ENCODE results near the gene RANBP10. TPM values are rescaled to one million over a fixed set of nuclear protein-coding genes. Genes with fewer than 3 reads are reported as not detected.

The RANBP10 gene
- total and polyA plus RNA-seq, 2 of the 13 experiments (the other 11 are each of a cell fraction or from before 2014, with no cell fraction given), result 9.2 to 22.7 TPM

DNA sequence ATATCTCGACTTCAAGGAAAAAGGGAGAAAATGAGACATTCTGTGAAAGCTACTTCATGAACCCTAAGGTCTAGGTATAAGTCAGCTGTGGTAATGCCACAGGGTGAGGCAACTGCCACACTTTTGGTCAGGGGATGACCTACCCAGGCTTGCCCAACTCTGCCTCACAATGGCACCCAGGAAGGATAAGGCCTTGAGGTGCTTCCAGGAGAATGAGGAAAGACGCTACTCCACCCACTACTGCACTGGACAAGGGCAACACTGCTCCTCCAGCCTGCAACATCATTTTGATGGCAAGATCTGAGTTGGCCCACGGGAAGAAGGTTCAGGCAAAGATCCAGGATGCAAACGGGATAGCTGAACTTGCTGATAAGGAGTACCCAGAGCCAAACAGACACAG, 65.2 kb downstream of the RANBP10 start:
- ChIA-PET CTCF (ENCODE audit: low intra/inter-chr PET ratio, low total read pairs) (no interaction called here), POLR2A (no interaction called here)
- BruUV-seq (replicated peaks), result no TSS peak
- TF ChIP-seq CAMTA2 (CRISPR knock-in tag; IDR thresholded peaks at IDR 0.05; ENCODE audit: borderline replicate concordance), result no peak
- TF ChIP-seq DR1 (CRISPR knock-in tag; IDR thresholded peaks at IDR 0.05), result no peak
- TF ChIP-seq ZFP82 (CRISPR knock-in tag; IDR thresholded peaks at IDR 0.05; ENCODE audit: borderline replicate concordance), result no peak
- TF ChIP-seq MIXL1 (CRISPR knock-in tag; IDR thresholded peaks at IDR 0.05), result no peak
- TF ChIP-seq SRY (CRISPR knock-in tag; IDR thresholded peaks at IDR 0.05), result no peak
- TF ChIP-seq, protein P1, sequence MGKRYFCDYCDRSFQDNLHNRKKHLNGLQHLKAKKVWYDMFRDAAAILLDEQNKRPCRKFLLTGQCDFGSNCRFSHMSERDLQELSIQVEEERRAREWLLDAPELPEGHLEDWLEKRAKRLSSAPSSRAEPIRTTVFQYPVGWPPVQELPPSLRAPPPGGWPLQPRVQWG (CRISPR knock-in tag; IDR thresholded peaks at IDR 0.05; ENCODE audit: borderline replicate concordance, low read depth), result no peak
- TF ChIP-seq, protein P2, sequence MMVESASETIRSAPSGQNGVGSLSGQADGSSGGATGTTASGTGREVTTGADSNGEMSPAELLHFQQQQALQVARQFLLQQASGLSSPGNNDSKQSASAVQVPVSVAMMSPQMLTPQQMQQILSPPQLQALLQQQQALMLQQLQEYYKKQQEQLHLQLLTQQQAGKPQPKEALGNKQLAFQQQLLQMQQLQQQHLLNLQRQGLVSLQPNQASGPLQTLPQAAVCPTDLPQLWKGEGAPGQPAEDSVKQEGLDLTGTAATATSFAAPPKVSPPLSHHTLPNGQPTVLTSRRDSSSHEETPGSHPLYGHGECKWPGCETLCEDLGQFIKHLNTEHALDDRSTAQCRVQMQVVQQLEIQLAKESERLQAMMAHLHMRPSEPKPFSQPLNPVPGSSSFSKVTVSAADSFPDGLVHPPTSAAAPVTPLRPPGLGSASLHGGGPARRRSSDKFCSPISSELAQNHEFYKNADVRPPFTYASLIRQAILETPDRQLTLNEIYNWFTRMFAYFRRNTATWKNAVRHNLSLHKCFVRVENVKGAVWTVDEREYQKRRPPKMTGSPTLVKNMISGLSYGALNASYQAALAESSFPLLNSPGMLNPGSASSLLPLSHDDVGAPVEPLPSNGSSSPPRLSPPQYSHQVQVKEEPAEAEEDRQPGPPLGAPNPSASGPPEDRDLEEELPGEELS (CRISPR knock-in tag; IDR thresholded peaks at IDR 0.05), result no peak
- Histone ChIP-seq H3K4me3 (replicated peaks in 1 of 3; ENCODE audit: insufficient read depth in 1 of 3, low read depth in 2 of 3, low read length in 3 of 3) (no peak overlapping the region), H3K4me2 (ENCODE audit: low read depth, low read length) (no peak overlapping the region), H3K36me3 (replicated peaks in 1 of 2; ENCODE audit: control insufficient read depth in 1 of 2, insufficient read depth in 2 of 2, low read length in 2 of 2) (peaks cover 18 to 56% of the 10 kb centered on the region in 2 experiments), H3K9me3 (ENCODE audit: low read length) (no peaks in the 10 kb centered on the region), H3K27me3 (ENCODE audit: control insufficient read depth in 1 of 2, insufficient read depth in 2 of 2, low read length in 2 of 2) (no peaks in the 10 kb centered on the region), H2AFZ (ENCODE audit: low read length) (no peak overlapping the region), H3K27ac (ENCODE audit: extremely low read length, insufficient read depth, low read length) (no peak overlapping the region), H3K79me2 (ENCODE audit: insufficient read depth, low read length) (no peaks in the 10 kb centered on the region), H3K9ac (ENCODE audit: insufficient read depth, low read depth, low read length) (no peak overlapping the region), H4K20me1 (ENCODE audit: insufficient read depth, low read length) (no peaks in the 10 kb centered on the region), H3K4me1 (ENCODE audit: insufficient read depth, low read length) (no peaks in the 10 kb centered on the region)
- DNase-seq (ENCODE audit: low spot score) (no peak), FAIRE-seq (no peak), ATAC-seq (no peak)
- in situ Hi-C loops (cut with HindIII; ENCODE audit: extremely low pct_ligation_motif_present, low pct_unique_long_range_greater_than_20kb), result no loop called here
- 94% methylated on average over 4 of the region's 4 CpGs for WGBS (ENCODE audit: low lambda C conversion rate)
- intact Hi-C loops (cut with micrococcal nuclease; ENCODE audit: unreplicated experiment), result no loop called here

DNA sequence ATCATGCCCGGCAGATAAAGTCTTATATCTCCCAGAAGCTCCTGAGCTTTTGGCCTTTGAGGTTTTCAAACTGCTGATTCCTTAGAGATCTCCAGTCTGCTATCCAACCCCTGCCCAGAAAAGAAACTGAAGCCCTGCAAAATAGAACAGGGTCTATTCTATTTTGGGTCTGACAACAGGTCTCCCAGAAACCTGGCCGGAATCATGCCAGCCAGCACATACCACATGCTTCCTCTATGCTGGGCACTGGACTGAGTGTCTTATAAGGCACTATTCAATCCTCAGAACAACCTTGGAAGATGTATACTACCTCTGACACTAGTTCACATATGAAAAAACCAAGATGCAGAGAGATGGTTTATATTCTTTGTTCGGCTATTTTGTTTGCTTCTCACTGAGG, 66.0 kb downstream of the RANBP10 start:
- H3K4me3 ChIP-seq (replicated peaks in 1 of 3; ENCODE audit: insufficient read depth in 1 of 3, low read depth in 2 of 3, low read length in 3 of 3), result no peak overlapping the region
- BruUV-seq (replicated peaks), result no TSS peak
- no peak overlapping the region for H3K27ac ChIP-seq (ENCODE audit: extremely low read length, insufficient read depth, low read length)
- H3K36me3 ChIP-seq (replicated peaks in 1 of 2; ENCODE audit: control insufficient read depth in 1 of 2, insufficient read depth in 2 of 2, low read length in 2 of 2), result peaks cover 19 to 56% of the 10 kb centered on the region in 2 experiments
- H3K9me3 ChIP-seq (ENCODE audit: low read length), result no peaks in the 10 kb centered on the region
- in situ Hi-C loops (cut with HindIII; ENCODE audit: extremely low pct_ligation_motif_present, low pct_unique_long_range_greater_than_20kb), result no loop called here
- no peaks in the 10 kb centered on the region for H3K79me2 ChIP-seq (ENCODE audit: insufficient read depth, low read length)
- H3K9ac ChIP-seq (ENCODE audit: insufficient read depth, low read depth, low read length), result no peak overlapping the region
- intact Hi-C loops (cut with micrococcal nuclease; ENCODE audit: unreplicated experiment), result no loop called here
- no peaks in the 10 kb centered on the region for H3K27me3 ChIP-seq (ENCODE audit: control insufficient read depth in 1 of 2, insufficient read depth in 2 of 2, low read length in 2 of 2)
- POLR2A ChIA-PET, result no interaction called here
- no peak for FAIRE-seq
- H3K4me2 ChIP-seq (ENCODE audit: low read depth, low read length), result no peak overlapping the region
- no peaks in the 10 kb centered on the region for H3K4me1 ChIP-seq (ENCODE audit: insufficient read depth, low read length)
- no peaks in the 10 kb centered on the region for H4K20me1 ChIP-seq (ENCODE audit: insufficient read depth, low read length)
- WGBS (ENCODE audit: low lambda C conversion rate), result 93% methylated on average over 3 of the region's 3 CpGs
- no peak for DNase-seq (ENCODE audit: low spot score)
- ATAC-seq, result no peak
- CTCF ChIA-PET (ENCODE audit: low intra/inter-chr PET ratio, low total read pairs), result no interaction called here
- no peak overlapping the region for H2AFZ ChIP-seq (ENCODE audit: low read length)
- no peak for TF ChIP-seq JUN (CRISPR knock-in tag; IDR thresholded peaks at IDR 0.05)
- TF ChIP-seq ZNF564 (CRISPR knock-in tag; IDR thresholded peaks at IDR 0.05), result no peak
- no peak for TF ChIP-seq HNF1B (CRISPR knock-in tag; IDR thresholded peaks at IDR 0.05)
- no peak for TF ChIP-seq U2AF2 (IDR thresholded peaks at IDR 0.05; ENCODE audit: low read depth, low read length)
- TF ChIP-seq SCMH1 (CRISPR knock-in tag; IDR thresholded peaks at IDR 0.05; ENCODE audit: borderline replicate concordance), result no peak
- no peak for TF ChIP-seq PREB (CRISPR knock-in tag; IDR thresholded peaks at IDR 0.05)

Measured in HepG2 (cell line).